GM19452 (cell line): ENCODE measurements around the gene ITGB1.
"Not testable (repeated sequence)": the region's sequence is repeated elsewhere in the genome, so short reads cannot be mapped to it uniquely, and the experiment has no call there.

Experiments
- ATAC-seq: cut with Tn5 transposase; IDR thresholded peaks from one replicate; pipeline ENCODE4 v1.9.1; 2021; ENCODE audit not compliant: unreplicated experiment

The ITGB1 gene

DNA sequence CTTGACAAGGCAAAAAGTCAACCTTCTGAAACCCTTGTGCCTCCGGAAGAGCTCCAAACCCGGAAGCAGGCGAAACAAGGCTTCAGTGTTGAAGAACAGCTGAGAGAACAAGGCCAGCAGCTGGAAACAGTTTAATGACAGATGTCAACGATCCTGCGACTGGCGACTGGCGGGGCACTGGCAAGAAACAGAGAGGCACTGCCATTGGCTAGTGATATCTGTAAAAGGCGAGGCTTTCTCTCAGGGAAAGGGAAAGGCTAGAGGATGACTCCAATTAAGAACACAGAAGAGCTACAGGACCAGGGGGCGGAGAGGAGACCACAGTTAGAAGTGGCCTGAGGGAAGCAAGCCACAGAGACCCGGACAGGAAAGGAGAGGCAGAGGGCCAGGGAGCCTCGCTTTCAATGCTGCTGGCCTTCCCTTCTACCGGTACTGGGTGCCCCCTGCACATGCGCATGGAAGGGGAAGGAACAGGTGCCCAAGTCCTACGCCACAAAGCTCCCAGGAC lies 19.4 kb downstream of the ITGB1 start:
- no peak for ATAC-seq

GRCh38 chr10:32937911-32938424 lies 20.1 kb downstream of the ITGB1 start:
- no peak for ATAC-seq

- ATAC-seq = no peak
Observed at GRCh38 chr10:32932225-32932729, 25.8 kb downstream of the ITGB1 start.

DNA sequence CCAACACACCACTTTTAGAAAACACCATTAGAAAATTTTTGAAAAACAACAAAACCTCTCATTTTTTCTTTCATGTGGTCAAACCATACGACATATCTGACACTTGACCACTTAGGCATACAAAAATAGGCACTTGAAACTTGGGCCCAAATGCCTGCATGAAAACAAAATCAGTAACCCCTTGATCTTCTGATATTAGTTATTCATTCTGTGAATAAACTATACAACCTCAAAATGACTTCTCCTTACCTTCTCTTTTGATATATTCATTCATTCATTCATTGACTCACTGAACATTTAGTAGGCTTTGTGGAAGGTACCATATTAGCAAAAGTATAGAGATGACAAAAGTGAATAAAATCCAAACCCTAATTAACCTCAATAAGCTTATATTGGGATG lies 26.4 kb downstream of the ITGB1 start:
- no peak for ATAC-seq

- ATAC-seq = no peak
Observed at GRCh38 chr10:32930036-32930435, 28.0 kb downstream of the ITGB1 start.

- ATAC-seq = no peak
Observed at GRCh38 chr10:32929634-32930033, 28.4 kb downstream of the ITGB1 start.

DNA sequence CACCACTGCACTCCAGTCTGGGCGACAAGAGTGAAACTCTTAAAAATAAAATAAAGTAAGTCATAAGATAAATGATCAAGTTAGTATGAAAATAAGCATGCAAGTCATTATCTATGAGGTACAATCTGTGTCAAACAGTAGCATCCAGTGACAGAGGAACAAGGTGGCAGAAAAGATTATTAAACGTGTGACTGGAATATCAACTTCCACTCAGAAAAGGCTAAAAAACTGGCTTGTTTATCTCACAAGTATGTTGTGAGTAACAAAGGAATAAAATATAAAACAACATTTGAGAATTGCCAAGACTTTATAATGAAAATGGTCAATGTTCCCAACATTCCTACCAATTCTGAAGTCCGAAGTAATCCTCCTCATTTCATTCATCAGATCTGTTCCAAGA lies 30.3 kb downstream of the ITGB1 start:
- ATAC-seq = no peak

DNA sequence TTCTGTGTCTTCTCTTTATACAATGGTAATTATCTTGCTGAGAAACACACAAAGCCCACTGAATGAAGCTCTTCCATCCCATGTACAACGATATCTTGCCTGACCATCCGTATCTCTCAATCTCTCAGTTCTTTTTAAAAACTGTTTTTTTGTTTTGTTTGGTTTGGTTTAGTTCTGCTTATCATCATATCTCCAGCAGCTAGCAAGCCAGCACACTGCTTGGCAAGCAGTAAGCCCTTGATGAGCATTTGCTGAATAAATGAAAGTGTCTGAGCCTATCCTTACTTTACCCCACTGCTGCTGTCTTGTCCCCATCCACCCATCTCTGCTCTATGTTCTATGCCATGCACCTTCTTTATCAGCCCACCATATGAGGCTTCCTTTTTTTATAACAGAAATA lies 34.2 kb downstream of the ITGB1 start:
- no peak for ATAC-seq

- ATAC-seq = no peak
Observed at GRCh38 chr10:32923134-32923533, 34.9 kb downstream of the ITGB1 start.

- no peak for ATAC-seq
Observed at GRCh38 chr10:32922170-32922569, 35.9 kb downstream of the ITGB1 start.

DNA sequence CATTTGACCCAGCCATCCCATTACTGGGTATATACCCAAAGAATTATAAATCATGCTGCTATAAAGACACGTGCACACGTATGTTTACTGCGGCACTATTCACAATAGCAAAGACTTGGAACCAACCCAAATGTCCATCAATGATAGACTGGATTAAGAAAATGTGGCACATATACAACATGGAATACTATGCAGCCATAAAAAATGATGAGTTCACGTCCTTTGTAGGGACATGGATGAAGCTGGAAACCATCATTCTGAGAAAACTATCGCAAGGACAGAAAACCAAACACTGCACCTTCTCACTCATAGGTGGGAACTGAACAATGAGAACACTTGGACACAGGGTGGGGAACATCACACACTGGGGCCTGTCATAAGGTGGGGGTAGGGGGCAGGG lies 40.2 kb downstream of the ITGB1 start:
- not testable (repeated sequence) for ATAC-seq

GRCh38 chr10:32911285-32912016 lies 46.6 kb downstream of the ITGB1 start:
- ATAC-seq = no peak

DNA sequence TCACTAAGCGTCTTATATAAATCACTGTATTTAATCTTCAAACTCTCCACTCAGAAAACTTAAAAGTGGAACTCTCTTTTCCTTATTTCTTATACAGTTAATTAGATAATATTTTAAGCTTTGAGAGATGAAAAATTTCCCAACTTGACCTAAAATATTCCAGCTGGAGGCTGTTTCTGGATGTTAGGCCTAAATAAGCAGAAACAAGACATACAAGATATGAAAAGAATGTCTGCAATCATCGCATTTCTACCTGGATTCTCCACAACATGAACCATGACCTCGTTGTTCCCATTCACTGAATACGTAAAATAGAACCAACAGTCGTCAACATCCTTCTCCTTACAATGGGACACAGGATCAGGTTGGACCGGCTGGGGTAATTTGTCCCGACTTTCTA lies 48.1 kb downstream of the ITGB1 start:
- not testable (repeated sequence) for ATAC-seq

- no peak for ATAC-seq
Observed at GRCh38 chr10:32909456-32909855, 48.6 kb downstream of the ITGB1 start.

- ATAC-seq = no peak
Observed at GRCh38 chr10:32906595-32906994, 51.4 kb downstream of the ITGB1 start.

DNA sequence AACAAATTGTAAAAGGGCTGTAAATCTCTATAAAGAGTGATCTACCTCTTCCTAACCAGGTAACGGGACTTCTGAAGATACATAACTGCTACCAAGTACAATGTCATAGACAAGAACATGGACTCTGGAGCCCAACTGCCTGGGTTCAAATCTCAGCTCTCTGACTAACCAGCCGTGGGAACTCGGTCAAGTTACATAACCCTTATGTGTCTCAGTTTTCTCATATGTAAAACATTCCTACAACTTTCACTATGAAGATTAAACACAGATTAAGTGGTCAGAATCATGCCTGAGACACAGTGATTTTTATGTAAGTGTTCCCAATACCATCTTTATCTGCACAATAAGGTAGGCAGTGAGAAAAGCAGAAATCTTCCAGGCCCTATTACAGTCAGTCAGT lies 52.6 kb downstream of the ITGB1 start:
- no peak for ATAC-seq

DNA sequence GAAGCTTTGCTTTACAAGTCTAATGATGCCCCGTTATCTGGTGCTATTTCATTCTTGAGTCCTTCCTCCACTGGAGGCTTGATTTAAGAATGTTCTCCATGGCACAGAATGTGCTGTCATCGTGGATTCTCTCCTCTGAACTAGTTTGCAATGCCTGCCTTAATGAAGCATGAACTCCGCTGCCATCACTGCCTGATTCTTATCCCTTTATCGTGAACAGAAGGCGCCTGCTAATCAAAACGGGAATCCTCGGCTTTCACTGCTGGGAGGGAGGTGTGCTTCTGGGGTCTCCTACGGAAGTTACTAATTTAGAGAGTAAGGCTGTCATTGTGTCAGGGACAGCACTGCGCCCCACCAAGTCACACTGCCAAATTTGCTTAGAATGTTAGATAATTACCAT lies 56.2 kb downstream of the ITGB1 start:
- no peak for ATAC-seq

DNA sequence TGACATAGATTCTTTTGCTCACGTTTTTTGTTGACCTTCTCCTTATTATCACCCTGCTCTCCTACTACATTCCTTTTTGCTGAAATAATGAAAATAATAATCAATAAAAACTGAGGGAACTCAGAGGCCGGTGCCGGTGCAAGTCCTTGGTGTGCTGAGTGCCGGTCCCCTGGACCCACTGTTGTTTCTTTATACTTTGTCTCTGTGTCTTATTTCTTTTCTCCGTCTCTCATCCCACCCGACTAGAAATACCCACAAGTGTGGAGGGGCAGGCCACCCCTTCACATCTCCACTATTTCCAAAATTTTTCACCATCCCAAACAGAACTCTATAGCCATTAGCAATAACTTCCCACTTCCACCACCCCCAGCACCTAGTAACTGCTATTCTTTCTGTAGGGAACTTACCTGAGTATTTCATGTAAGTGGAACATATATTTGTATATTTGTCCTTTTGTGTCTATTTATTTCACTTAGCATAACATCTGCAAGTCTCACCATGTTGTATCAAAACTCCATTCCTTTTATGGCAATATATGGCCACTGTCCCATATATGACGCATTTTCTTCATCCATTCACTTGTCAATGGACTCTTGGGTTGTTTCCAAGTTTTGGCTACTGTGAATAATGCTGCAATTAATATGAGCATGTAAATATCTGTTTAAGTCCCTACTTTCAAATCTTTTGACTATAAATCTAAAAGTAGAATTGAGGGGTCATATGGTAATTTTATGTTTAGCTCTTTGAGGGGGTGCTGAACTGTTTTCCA lies 62.6 kb downstream of the ITGB1 start:
- ATAC-seq = not testable (repeated sequence)

GRCh38 chr10:32893916-32894664 lies 63.9 kb downstream of the ITGB1 start:
- no peak for ATAC-seq

- ATAC-seq = no peak
Observed at GRCh38 chr10:32893434-32893833, 64.6 kb downstream of the ITGB1 start.

GRCh38 chr10:32891261-32891660 lies 66.8 kb downstream of the ITGB1 start:
- no peak for ATAC-seq
